Mesothelial cell of epicardium (in vitro differentiated cells): ENCODE data around the gene HMGN4. TPM values are rescaled to one million over a fixed set of nuclear protein-coding genes. Genes with fewer than 3 reads are reported as not detected.

Experiments used
- DNase-seq, 2 experiments: peaks; one replicate each; pipeline ENCODE4 v3.0.0; 2021; ENCODE audit warnings: low spot score in 2 of 2; ENCODE audit not compliant: unreplicated experiment in 2 of 2
- H3K27ac Mint-ChIP-seq: 2 replicates; pipeline ENCODE4 v1.8.0; 2021; ENCODE audit warnings: mixed read lengths
- H3K27me3 Mint-ChIP-seq: 2 replicates; pipeline ENCODE4 v1.8.0; 2021; ENCODE audit warnings: low read depth, mixed read lengths
- H3K36me3 Mint-ChIP-seq: 2 replicates; pipeline ENCODE4 v1.8.0; 2021; ENCODE audit warnings: mixed read lengths
- H3K4me1 Mint-ChIP-seq: 2 replicates; pipeline ENCODE4 v1.8.0; 2021; ENCODE audit warnings: mixed read lengths
- H3K4me3 Mint-ChIP-seq: 2 replicates; pipeline ENCODE4 v1.8.0; 2021; ENCODE audit warnings: mild to moderate bottlenecking, moderate library complexity, mixed read lengths
- H3K9me3 Mint-ChIP-seq: 2 replicates; pipeline ENCODE4 v1.8.0; 2021; ENCODE audit warnings: mixed read lengths
- CTCF ChIP-seq: fragments of 200-600 bp; sonication (generic); IDR thresholded peaks from one replicate; pipeline ENCODE4 v1.5.0; 2021; ENCODE audit warnings: antibody characterized with exemption; ENCODE audit not compliant: unreplicated experiment
- total RNA-seq: library from RNA; stranded (reverse); gene quantifications from 3 replicates; pipeline ENCODE4 v1.2.1, GENCODE V29; 2021

HMGN4 gene
- total RNA-seq, 1 donor from 2014 or later: 49.4 TPM

- H3K27me3 Mint-ChIP-seq: peaks cover 51% of the 10 kb centered on the region
- no peak for DNase-seq
- H3K36me3 Mint-ChIP-seq: peaks cover 2% of the 10 kb centered on the region
- H3K4me1 Mint-ChIP-seq: peaks cover 14% of the 10 kb centered on the region
- peaks cover 4% of the 10 kb centered on the region for H3K9me3 Mint-ChIP-seq
- peak overlapping the region; percentile 32 for H3K4me3 Mint-ChIP-seq
- no peak for TF ChIP-seq CTCF
- H3K27ac Mint-ChIP-seq: no peak overlapping the region
Measured at GRCh38 chr6:26594131-26594498, 55.9 kb downstream of the HMGN4 start.

- no peak overlapping the region for H3K27ac Mint-ChIP-seq
- H3K36me3 Mint-ChIP-seq: peaks cover 5% of the 10 kb centered on the region
- peaks cover 47% of the 10 kb centered on the region for H3K27me3 Mint-ChIP-seq
- peaks cover 4% of the 10 kb centered on the region for H3K9me3 Mint-ChIP-seq
- H3K4me1 Mint-ChIP-seq: peaks cover 16% of the 10 kb centered on the region
- peak overlapping the region; percentile 22 for H3K4me3 Mint-ChIP-seq
- TF ChIP-seq CTCF: no peak
- no peak for DNase-seq
Measured at GRCh38 chr6:26594730-26595632, 56.8 kb downstream of the HMGN4 start.

DNA sequence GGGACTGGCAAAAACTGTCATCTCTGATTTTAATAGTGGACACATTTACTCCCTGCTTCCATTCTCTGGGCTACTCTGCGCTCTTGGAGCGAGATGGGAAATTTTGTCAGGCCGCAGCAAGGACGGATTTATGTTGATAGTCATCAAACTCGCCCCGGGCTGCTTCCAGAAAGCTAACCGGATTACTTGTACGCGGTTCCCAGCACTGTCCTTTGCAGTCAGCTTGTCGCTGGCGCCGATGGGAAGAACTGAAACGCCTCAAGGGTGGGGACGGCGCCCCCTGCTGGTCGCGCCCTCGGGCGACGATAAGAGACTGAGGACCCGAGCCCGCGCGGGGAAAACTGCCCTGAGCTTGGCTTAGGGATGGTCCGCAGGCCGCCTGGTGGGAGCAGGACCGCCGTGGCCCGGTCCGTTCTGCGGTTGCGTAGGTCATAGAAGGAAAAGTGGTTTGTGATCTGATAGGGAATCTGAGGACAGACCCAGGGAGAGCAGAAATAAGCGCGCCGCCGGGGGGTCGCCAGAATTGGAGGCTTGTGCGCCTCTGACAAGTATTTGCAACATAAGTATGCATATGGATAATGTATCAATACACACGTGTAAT is 57.6 kb downstream of the HMGN4 start:
- peaks cover 4% of the 10 kb centered on the region for H3K9me3 Mint-ChIP-seq
- peaks cover 7% of the 10 kb centered on the region for H3K36me3 Mint-ChIP-seq
- peak; percentile 83 to 94 for DNase-seq
- no peak overlapping the region for H3K27ac Mint-ChIP-seq
- peak; percentile 98 for TF ChIP-seq CTCF
- peaks cover 16% of the 10 kb centered on the region for H3K4me1 Mint-ChIP-seq
- H3K27me3 Mint-ChIP-seq: peaks cover 41% of the 10 kb centered on the region
- H3K4me3 Mint-ChIP-seq: no peak overlapping the region

Other genes with a start within 250 kb of the HMGN4 start
- gene BTN3A2, start 173.2 kb upstream of the HMGN4 start, total RNA-seq: 19.2 to 21.5 TPM (median 21.3 TPM) in 3 replicates
- 37.9 to 39.0 TPM (median 38.4 TPM) in 3 replicates for gene BTN2A2, start 155.3 kb upstream of the HMGN4 start, total RNA-seq
- 37.2 to 39.8 TPM (median 39.0 TPM) in 3 replicates for gene BTN3A1, start 136.1 kb upstream of the HMGN4 start, total RNA-seq
- 15.4 to 17.2 TPM (median 16.3 TPM) in 3 replicates for gene BTN3A3, start 97.9 kb upstream of the HMGN4 start, total RNA-seq
- 27.2 to 30.5 TPM (median 29.2 TPM) in 3 replicates for gene BTN2A1, start 80.4 kb upstream of the HMGN4 start, total RNA-seq
- gene BTN1A1, start 38.1 kb upstream of the HMGN4 start, total RNA-seq: 0.09 to 0.11 TPM in 2 of 3 replicates, not detected in the other
- gene ABT1, start 58.6 kb downstream of the HMGN4 start, total RNA-seq: 21.8 to 22.6 TPM (median 21.9 TPM) in 3 replicates
- 37.1 to 42.5 TPM (median 40.9 TPM) in 3 replicates for gene ZNF322, start 121.4 kb downstream of the HMGN4 start, total RNA-seq